Measurements from ENCODE around the gene MUS81.

GRCh38 chr11:65900125-65900898 is 40.1 kb downstream of the MUS81 start, which contains the start of gene FOSL1:
- TF ChIP-seq MAX (CRISPR knock-in tag; IDR thresholded peaks at IDR 0.05) (peak; percentile 45), SP1 (CRISPR knock-in tag; IDR thresholded peaks at IDR 0.05) (peak; percentile 89), RCOR1 (IDR thresholded peaks at IDR 0.05; ENCODE audit: borderline replicate concordance in 1 of 2, low read depth in 2 of 2, low read length in 2 of 2) (no peak; a peak in 1 of 4 replicates), RFX5 (IDR thresholded peaks at IDR 0.05; ENCODE audit: low read depth, low read length) (no peak), ZKSCAN1 (IDR thresholded peaks at IDR 0.05; ENCODE audit: low read depth, low read length) (no peak; the same call in 1 of the 2 replicates), HDAC6 (IDR thresholded peaks at IDR 0.05; ENCODE audit: low read depth, low read length) (no peak), MEF2D (tag; conservative IDR thresholded peaks at IDR 0.05; ENCODE audit: low read depth) (no peak), JUNB (CRISPR knock-in tag; conservative IDR thresholded peaks at IDR 0.05) (peak; percentile 65), SMAD3 (CRISPR knock-in tag; conservative IDR thresholded peaks at IDR 0.05) (no peak), RERE (CRISPR knock-in tag; IDR thresholded peaks at IDR 0.05; ENCODE audit: borderline replicate concordance) (no peak), NRF1 (conservative IDR thresholded peaks at IDR 0.05 in 1 of 2, IDR thresholded peaks at IDR 0.05 in 1 of 2) (peak; percentile 75 to 81), CHCHD3 (CRISPR knock-in tag; IDR thresholded peaks at IDR 0.05) (no peak; the same call in 1 of the 2 replicates)
